GM23248 (cell line): Measurements from ENCODE around the gene EIF5A. TPM values are rescaled to one million over a fixed set of nuclear protein-coding genes. Genes with fewer than 3 reads are reported as not detected.

Experiments
- DNase-seq: peaks from one replicate; pipeline ENCODE4 v3.0.0-alpha.2; 2015
- H2AFZ ChIP-seq: fragments of 200-600 bp; sonication (generic); 2 replicates; pipeline ENCODE4 v1.6.1; 2016; ENCODE audit warnings: antibody characterized with exemption
- H3F3A ChIP-seq: fragments of 200-600 bp; sonication (generic); 2 replicates; pipeline ENCODE4 v1.6.1; 2016; ENCODE audit warnings: mild to moderate bottlenecking, antibody characterized with exemption, mixed run types; ENCODE audit not compliant: insufficient read depth
- H3K27ac ChIP-seq: fragments of 200-600 bp; sonication (generic); 2 replicates; pipeline ENCODE4 v1.5.1; 2016; ENCODE audit warnings: mild to moderate bottlenecking
- H3K27me3 ChIP-seq: fragments of 200-600 bp; sonication (generic); replicated peaks from 2 replicates; pipeline ENCODE4 v1.6.1; 2016; ENCODE audit warnings: mild to moderate bottlenecking; ENCODE audit not compliant: insufficient read depth
- H3K36me3 ChIP-seq: fragments of 200-600 bp; sonication (generic); 2 replicates; pipeline ENCODE4 v1.6.1; 2016; ENCODE audit warnings: low read depth, mild to moderate bottlenecking
- H3K4me1 ChIP-seq: fragments of 200-600 bp; sonication (generic); 2 replicates; pipeline ENCODE4 v1.6.1; 2016; ENCODE audit warnings: mild to moderate bottlenecking; ENCODE audit not compliant: insufficient read depth
- H3K4me2 ChIP-seq: fragments of 200-600 bp; sonication (generic); one replicate; pipeline ENCODE4 v1.6.1; 2016; ENCODE audit warnings: mild to moderate bottlenecking; ENCODE audit not compliant: unreplicated experiment
- H3K4me3 ChIP-seq: fragments of 200-600 bp; sonication (generic); 2 replicates; pipeline ENCODE4 v1.5.1; 2016; ENCODE audit warnings: mild to moderate bottlenecking
- H3K79me2 ChIP-seq: fragments of 200-600 bp; sonication (generic); 2 replicates; pipeline ENCODE4 v1.6.1; 2016; ENCODE audit warnings: mild to moderate bottlenecking; ENCODE audit not compliant: insufficient read depth
- H3K9ac ChIP-seq: fragments of 200-600 bp; sonication (generic); 2 replicates; pipeline ENCODE4 v1.6.1; 2016; ENCODE audit warnings: mild to moderate bottlenecking
- H3K9me2 ChIP-seq: fragments of 200-600 bp; sonication (generic); 2 replicates; pipeline ENCODE4 v1.6.1; 2016; ENCODE audit warnings: mixed run types, mild to moderate bottlenecking, moderate library complexity; ENCODE audit not compliant: insufficient read depth
- H3K9me3 ChIP-seq: fragments of 200-600 bp; sonication (generic); one replicate; pipeline ENCODE4 v1.6.1; 2017; ENCODE audit warnings: low read depth
- H4K20me1 ChIP-seq: fragments of 200-600 bp; sonication (generic); 2 replicates; pipeline ENCODE4 v1.6.0; 2016; ENCODE audit not compliant: insufficient read depth
- EZH2 ChIP-seq: fragments of 200-600 bp; sonication (generic); IDR thresholded peaks from 2 replicates; pipeline ENCODE4 v1.6.1; 2018; ENCODE audit warnings: antibody characterized with exemption, mild to moderate bottlenecking; ENCODE audit not compliant: insufficient read depth, poor library complexity, severe bottlenecking
- EZH2phosphoT487 ChIP-seq: fragments of 200-600 bp; sonication (generic); IDR thresholded peaks from 2 replicates; pipeline ENCODE4 v1.6.1; 2018; ENCODE audit warnings: antibody characterized with exemption, moderate library complexity, mild to moderate bottlenecking, low read depth; ENCODE audit not compliant: insufficient read depth
- WGBS, 2 experiments: methylation state at CpG; one replicate each; pipeline ENCODE4 v1.1.6; 2015 to 2017; ENCODE audit warnings: low lambda C conversion rate in 2 of 2, low coverage in 1 of 2; ENCODE audit errors: missing lambda C conversion rate in 2 of 2; 5-methylcytosine and 5-hydroxymethylcytosine counted together
- in situ Hi-C: fragments of 300-500 bp; cut with MboI; formaldehyde crosslinking; loops from 2 replicates; pipeline ENCODE4 v1.15.0; 2020
- polyA plus RNA-seq: library from polyadenylated mRNA; unstranded; fragments of >200 nt; fragmentation: Nextera tagmentation; extraction: Ambion mirVana; gene quantifications from 2 replicates; pipeline ENCODE4 v1.2.1, GENCODE V29; 2016
- total RNA-seq: library from RNA; depleted of rRNA; stranded (reverse); fragments of >200 nt; shearing (Covaris generic); gene quantifications from 2 replicates; pipeline ENCODE4 v1.2.3, GENCODE V29; 2014

EIF5A gene
- total and polyA plus RNA-seq, 2 experiments from 2014 or later: 869 to 998 TPM

- no peaks in the 10 kb centered on the region for H3K9me2 ChIP-seq
- no peaks in the 10 kb centered on the region for H3F3A ChIP-seq
- H2AFZ ChIP-seq: no peak overlapping the region
- peaks cover 7% of the 10 kb centered on the region; the same call in 1 of the 2 replicates for H3K36me3 ChIP-seq
- DNase-seq: no peak
- H4K20me1 ChIP-seq: no peaks in the 10 kb centered on the region
- WGBS, 2 experiments: 85 to 89% methylated on average over 17 of the region's 17 CpGs
- no peaks in the 10 kb centered on the region for H3K9me3 ChIP-seq
- H3K27me3 ChIP-seq: no peaks in the 10 kb centered on the region
- no peak overlapping the region for H3K27ac ChIP-seq
- peak overlapping the region; percentile 88 for H3K4me2 ChIP-seq
- in situ Hi-C loops: no loop called here
- H3K4me3 ChIP-seq: no peak overlapping the region
- peaks cover 7% of the 10 kb centered on the region; the same call in 1 of the 2 replicates for H3K4me1 ChIP-seq
- H3K79me2 ChIP-seq: peaks cover 21% of the 10 kb centered on the region
- H3K9ac ChIP-seq: no peak overlapping the region
- TF ChIP-seq EZH2: no peak
These were observed 20.1 kb downstream of the EIF5A start for GRCh38 chr17:7327501-7327900.

DNA sequence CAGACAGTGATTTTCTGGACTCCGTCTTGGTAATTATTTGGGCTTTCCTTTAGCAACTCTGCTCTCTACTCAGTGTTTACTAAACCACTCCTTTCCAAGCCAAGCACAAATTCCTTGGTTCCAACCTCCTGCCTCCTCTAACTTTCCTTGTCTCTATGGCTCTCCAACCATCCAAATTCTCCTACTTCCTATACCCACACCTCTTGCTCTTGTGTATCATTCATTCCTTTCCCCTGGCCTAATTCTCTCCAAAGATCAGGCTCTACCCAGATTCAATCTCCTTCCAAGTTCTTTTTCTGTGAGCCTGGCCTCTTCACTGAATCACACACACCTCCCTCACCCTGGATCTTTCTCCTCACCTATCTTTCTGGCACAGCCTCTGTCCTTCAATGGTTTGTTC lies 20.6 kb downstream of the EIF5A start:
- peak overlapping the region; percentile 80 for H3K9ac ChIP-seq
- in situ Hi-C loops: no loop called here
- no peaks in the 10 kb centered on the region for H3K9me3 ChIP-seq
- no peak for DNase-seq
- no peaks in the 10 kb centered on the region for H3F3A ChIP-seq
- no peak overlapping the region for H3K27ac ChIP-seq
- H3K9me2 ChIP-seq: no peaks in the 10 kb centered on the region
- peak overlapping the region; percentile 83 for H3K4me3 ChIP-seq
- H3K36me3 ChIP-seq: peaks cover 7% of the 10 kb centered on the region; the same call in 1 of the 2 replicates
- H3K79me2 ChIP-seq: peaks cover 21% of the 10 kb centered on the region
- H3K4me2 ChIP-seq: peak overlapping the region; percentile 88
- no peak overlapping the region for H2AFZ ChIP-seq
- H3K27me3 ChIP-seq: no peaks in the 10 kb centered on the region
- WGBS, 2 experiments: 56 to 67% methylated on average over 1 of the region's 1 CpG
- TF ChIP-seq EZH2 (no peak), EZH2phosphoT487 (no peak)
- H4K20me1 ChIP-seq: no peaks in the 10 kb centered on the region
- peaks cover 7% of the 10 kb centered on the region; the same call in 1 of the 2 replicates for H3K4me1 ChIP-seq

DNA sequence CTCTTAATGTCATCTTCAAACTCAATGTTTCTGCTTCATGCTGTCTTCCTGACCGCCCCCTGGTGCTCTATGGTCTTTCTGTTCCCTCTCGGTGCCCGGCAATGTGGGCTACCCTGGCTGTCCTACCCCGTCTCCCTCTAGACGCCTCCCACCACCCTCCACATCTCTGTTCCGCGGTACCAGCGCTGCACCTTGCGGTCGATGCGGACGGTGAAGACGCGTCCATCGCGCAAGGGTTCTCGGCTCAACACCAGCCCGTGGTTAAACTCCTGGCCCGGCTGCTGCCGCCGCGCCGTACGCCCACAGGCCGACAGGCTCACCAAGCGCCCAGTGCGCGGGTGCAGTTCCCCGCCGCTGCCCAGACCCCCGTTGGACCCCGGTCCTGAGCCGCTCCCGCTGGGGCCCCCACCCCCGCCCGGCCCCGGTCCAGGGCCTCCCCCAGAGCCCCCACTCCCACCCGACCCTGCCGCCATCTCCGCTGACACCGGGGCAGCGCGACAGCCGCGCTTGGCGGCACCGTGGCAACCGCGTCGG lies 21.5 kb downstream of the EIF5A start, which contains the start of gene NEURL4:
Gene NEURL4, minus strand, starts transcription at position 496 of the 534 bp plus-strand sequence. Its CDS starts 23 bp downstream, at position 473.
- H3K9ac ChIP-seq: peak within 1 kb of the TSS; percentile 80
- H4K20me1 ChIP-seq: no peaks in the 10 kb centered on the region
- no peaks in the 10 kb centered on the region for H3K9me3 ChIP-seq
- H3K4me3 ChIP-seq: peak within 1 kb of the TSS; percentile 83
- H3K36me3 ChIP-seq: no peaks in the 10 kb centered on the region; the same call in 1 of the 2 replicates
- H3K4me1 ChIP-seq: peaks cover 7% of the 10 kb centered on the region; the same call in 1 of the 2 replicates
- no peaks in the 10 kb centered on the region for H3F3A ChIP-seq
- H3K27me3 ChIP-seq: no peaks in the 10 kb centered on the region
- no peak for TF ChIP-seq EZH2
- no peak for TF ChIP-seq EZH2phosphoT487
- peaks cover 21% of the 10 kb centered on the region for H3K79me2 ChIP-seq
- no peaks in the 10 kb centered on the region for H3K9me2 ChIP-seq
- DNase-seq: peak; percentile 76
- H3K27ac ChIP-seq: peak within 1 kb of the TSS; percentile 60
- in situ Hi-C loops: no loop called here
- peak within 1 kb of the TSS; percentile 88 for H3K4me2 ChIP-seq
- 0 to 2% methylated on average over 35 to 49 of the region's 50 CpGs for WGBS, 2 experiments
- H2AFZ ChIP-seq: peak within 1 kb of the TSS; percentile 87

GRCh38 chr17:7329374-7329996 lies 22.1 kb downstream of the EIF5A start:
- 0% methylated on average over 41 to 43 of the region's 43 CpGs for WGBS, 2 experiments
- H3F3A ChIP-seq: no peaks in the 10 kb centered on the region
- no peaks in the 10 kb centered on the region for H3K27me3 ChIP-seq
- no peaks in the 10 kb centered on the region; the same call in 1 of the 2 replicates for H3K36me3 ChIP-seq
- H3K9me2 ChIP-seq: no peaks in the 10 kb centered on the region
- H3K79me2 ChIP-seq: peaks cover 21% of the 10 kb centered on the region
- H2AFZ ChIP-seq: peak overlapping the region; percentile 87
- TF ChIP-seq EZH2phosphoT487: no peak
- no peak for TF ChIP-seq EZH2
- H3K9ac ChIP-seq: peak overlapping the region; percentile 80
- H4K20me1 ChIP-seq: no peaks in the 10 kb centered on the region
- no peaks in the 10 kb centered on the region for H3K9me3 ChIP-seq
- H3K27ac ChIP-seq: peak overlapping the region; percentile 60
- peak overlapping the region; percentile 88 for H3K4me2 ChIP-seq
- in situ Hi-C loops: no loop called here
- peak; percentile 98 for DNase-seq
- H3K4me1 ChIP-seq: peaks cover 7% of the 10 kb centered on the region; the same call in 1 of the 2 replicates
- peak overlapping the region; percentile 83 for H3K4me3 ChIP-seq
